ENCODE results near the gene GSTCD. TPM values are rescaled to one million over a fixed set of nuclear protein-coding genes. Genes with fewer than 3 reads are reported as not detected.

GSTCD gene
- total RNA-seq, 1 experiment from 2014 or later = 21.7 TPM

DNA sequence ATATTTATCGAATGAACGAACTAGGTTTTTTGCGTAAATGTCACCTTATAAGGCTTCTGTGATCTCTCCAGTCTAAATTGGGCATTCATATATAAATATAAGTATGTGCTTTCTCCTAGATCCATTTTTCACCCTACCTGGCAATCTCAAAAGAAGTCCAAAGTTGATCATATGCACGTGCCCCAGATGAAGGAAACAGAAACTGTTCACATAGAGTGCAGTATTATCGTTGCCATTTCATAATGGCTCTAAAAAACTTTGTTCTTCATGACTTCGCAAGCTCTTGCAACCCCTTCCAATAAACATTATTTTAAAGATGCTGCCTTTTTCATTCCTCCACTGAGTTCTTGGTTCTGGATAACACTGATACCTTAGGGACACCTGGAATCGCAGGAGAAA, 803 bp upstream of the GSTCD start:
- Mint-ChIP-seq H3K9me3 (no peaks in the 10 kb centered on the region), H3K27ac (peak overlapping the region; percentile 97), H3K4me1 (peaks cover 16% of the 10 kb centered on the region), H3K36me3 (no peaks in the 10 kb centered on the region), H3K4me3 (peak overlapping the region; percentile 97), H3K27me3 (ENCODE audit: low read depth) (no peaks in the 10 kb centered on the region)
- TF ChIP-seq, protein P1, sequence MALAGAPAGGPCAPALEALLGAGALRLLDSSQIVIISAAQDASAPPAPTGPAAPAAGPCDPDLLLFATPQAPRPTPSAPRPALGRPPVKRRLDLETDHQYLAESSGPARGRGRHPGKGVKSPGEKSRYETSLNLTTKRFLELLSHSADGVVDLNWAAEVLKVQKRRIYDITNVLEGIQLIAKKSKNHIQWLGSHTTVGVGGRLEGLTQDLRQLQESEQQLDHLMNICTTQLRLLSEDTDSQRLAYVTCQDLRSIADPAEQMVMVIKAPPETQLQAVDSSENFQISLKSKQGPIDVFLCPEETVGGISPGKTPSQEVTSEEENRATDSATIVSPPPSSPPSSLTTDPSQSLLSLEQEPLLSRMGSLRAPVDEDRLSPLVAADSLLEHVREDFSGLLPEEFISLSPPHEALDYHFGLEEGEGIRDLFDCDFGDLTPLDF (CRISPR knock-in tag; IDR thresholded peaks at IDR 0.05) = no peak
- TF ChIP-seq TP53 (CRISPR knock-in tag; IDR thresholded peaks at IDR 0.05) (no peak), NR3C1 (CRISPR knock-in tag; conservative IDR thresholded peaks at IDR 0.05; ENCODE audit: low read depth) (no peak), SP1 (CRISPR knock-in tag; conservative IDR thresholded peaks at IDR 0.05) (no peak), ZNF121 (CRISPR knock-in tag; IDR thresholded peaks at IDR 0.05) (no peak)
- TF ChIP-seq, protein P2, sequence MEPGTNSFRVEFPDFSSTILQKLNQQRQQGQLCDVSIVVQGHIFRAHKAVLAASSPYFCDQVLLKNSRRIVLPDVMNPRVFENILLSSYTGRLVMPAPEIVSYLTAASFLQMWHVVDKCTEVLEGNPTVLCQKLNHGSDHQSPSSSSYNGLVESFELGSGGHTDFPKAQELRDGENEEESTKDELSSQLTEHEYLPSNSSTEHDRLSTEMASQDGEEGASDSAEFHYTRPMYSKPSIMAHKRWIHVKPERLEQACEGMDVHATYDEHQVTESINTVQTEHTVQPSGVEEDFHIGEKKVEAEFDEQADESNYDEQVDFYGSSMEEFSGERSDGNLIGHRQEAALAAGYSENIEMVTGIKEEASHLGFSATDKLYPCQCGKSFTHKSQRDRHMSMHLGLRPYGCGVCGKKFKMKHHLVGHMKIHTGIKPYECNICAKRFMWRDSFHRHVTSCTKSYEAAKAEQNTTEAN (CRISPR knock-in tag; IDR thresholded peaks at IDR 0.05) = no peak
- POLR2A ChIA-PET = interaction anchor here (0.9 kb wide), 1 partner anchor 48 kb away, joined by 4 read pairs; no protein-coding TSS in a partner anchor
- DNase-seq (ENCODE audit: low spot score) = no peak
- CTCF ChIA-PET = no interaction called here
- no peak for ATAC-seq

DNA sequence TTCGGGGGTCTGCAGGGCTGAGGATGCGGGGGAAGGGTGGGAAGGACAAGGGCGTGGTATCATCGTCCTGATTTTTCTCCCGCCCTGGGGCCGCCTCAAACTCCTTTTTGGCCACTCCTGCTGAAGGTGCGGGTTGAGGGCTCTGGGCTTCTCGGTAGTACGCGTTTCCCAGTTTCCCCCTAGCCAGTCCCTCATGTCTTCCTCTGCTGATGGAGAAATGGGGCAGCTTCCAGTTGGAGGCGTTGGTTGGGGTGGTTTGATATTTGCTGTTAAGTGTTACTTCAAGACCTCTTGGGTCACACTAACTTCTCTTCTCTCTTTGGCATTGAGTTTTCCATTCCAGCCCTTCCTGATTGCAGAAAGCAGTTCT, 482 bp downstream of the GSTCD start:
- DNase-seq (ENCODE audit: low spot score) = no peak
- peak; percentile 65 for ATAC-seq
- peak overlapping the region; percentile 97 for H3K4me3 Mint-ChIP-seq
- POLR2A ChIA-PET = no interaction called here
- H3K9me3 Mint-ChIP-seq = no peaks in the 10 kb centered on the region
- peak overlapping the region; percentile 98 for H3K27ac Mint-ChIP-seq
- peaks cover 16% of the 10 kb centered on the region for H3K4me1 Mint-ChIP-seq
- no peaks in the 10 kb centered on the region for H3K27me3 Mint-ChIP-seq (ENCODE audit: low read depth)
- TF ChIP-seq, protein P3, sequence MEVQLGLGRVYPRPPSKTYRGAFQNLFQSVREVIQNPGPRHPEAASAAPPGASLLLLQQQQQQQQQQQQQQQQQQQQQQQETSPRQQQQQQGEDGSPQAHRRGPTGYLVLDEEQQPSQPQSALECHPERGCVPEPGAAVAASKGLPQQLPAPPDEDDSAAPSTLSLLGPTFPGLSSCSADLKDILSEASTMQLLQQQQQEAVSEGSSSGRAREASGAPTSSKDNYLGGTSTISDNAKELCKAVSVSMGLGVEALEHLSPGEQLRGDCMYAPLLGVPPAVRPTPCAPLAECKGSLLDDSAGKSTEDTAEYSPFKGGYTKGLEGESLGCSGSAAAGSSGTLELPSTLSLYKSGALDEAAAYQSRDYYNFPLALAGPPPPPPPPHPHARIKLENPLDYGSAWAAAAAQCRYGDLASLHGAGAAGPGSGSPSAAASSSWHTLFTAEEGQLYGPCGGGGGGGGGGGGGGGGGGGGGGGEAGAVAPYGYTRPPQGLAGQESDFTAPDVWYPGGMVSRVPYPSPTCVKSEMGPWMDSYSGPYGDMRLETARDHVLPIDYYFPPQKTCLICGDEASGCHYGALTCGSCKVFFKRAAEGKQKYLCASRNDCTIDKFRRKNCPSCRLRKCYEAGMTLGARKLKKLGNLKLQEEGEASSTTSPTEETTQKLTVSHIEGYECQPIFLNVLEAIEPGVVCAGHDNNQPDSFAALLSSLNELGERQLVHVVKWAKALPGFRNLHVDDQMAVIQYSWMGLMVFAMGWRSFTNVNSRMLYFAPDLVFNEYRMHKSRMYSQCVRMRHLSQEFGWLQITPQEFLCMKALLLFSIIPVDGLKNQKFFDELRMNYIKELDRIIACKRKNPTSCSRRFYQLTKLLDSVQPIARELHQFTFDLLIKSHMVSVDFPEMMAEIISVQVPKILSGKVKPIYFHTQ (CRISPR knock-in tag; IDR thresholded peaks at IDR 0.05) = no peak
- no peak for TF ChIP-seq CREM (CRISPR knock-in tag; IDR thresholded peaks at IDR 0.05)
- TF ChIP-seq JUN (CRISPR knock-in tag; IDR thresholded peaks at IDR 0.05) = no peak
- TF ChIP-seq, protein P4, sequence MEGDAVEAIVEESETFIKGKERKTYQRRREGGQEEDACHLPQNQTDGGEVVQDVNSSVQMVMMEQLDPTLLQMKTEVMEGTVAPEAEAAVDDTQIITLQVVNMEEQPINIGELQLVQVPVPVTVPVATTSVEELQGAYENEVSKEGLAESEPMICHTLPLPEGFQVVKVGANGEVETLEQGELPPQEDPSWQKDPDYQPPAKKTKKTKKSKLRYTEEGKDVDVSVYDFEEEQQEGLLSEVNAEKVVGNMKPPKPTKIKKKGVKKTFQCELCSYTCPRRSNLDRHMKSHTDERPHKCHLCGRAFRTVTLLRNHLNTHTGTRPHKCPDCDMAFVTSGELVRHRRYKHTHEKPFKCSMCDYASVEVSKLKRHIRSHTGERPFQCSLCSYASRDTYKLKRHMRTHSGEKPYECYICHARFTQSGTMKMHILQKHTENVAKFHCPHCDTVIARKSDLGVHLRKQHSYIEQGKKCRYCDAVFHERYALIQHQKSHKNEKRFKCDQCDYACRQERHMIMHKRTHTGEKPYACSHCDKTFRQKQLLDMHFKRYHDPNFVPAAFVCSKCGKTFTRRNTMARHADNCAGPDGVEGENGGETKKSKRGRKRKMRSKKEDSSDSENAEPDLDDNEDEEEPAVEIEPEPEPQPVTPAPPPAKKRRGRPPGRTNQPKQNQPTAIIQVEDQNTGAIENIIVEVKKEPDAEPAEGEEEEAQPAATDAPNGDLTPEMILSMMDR (IDR thresholded peaks at IDR 0.05) = no peak
- no peak for TF ChIP-seq GRHL2 (CRISPR knock-in tag; IDR thresholded peaks at IDR 0.05; ENCODE audit: insufficient replicate concordance, severe bottlenecking)
- no peak for TF ChIP-seq FOXK1 (CRISPR knock-in tag; IDR thresholded peaks at IDR 0.05)
- TF ChIP-seq ZNF671 (CRISPR knock-in tag; IDR thresholded peaks at IDR 0.05) = no peak
- TF ChIP-seq, protein P5, sequence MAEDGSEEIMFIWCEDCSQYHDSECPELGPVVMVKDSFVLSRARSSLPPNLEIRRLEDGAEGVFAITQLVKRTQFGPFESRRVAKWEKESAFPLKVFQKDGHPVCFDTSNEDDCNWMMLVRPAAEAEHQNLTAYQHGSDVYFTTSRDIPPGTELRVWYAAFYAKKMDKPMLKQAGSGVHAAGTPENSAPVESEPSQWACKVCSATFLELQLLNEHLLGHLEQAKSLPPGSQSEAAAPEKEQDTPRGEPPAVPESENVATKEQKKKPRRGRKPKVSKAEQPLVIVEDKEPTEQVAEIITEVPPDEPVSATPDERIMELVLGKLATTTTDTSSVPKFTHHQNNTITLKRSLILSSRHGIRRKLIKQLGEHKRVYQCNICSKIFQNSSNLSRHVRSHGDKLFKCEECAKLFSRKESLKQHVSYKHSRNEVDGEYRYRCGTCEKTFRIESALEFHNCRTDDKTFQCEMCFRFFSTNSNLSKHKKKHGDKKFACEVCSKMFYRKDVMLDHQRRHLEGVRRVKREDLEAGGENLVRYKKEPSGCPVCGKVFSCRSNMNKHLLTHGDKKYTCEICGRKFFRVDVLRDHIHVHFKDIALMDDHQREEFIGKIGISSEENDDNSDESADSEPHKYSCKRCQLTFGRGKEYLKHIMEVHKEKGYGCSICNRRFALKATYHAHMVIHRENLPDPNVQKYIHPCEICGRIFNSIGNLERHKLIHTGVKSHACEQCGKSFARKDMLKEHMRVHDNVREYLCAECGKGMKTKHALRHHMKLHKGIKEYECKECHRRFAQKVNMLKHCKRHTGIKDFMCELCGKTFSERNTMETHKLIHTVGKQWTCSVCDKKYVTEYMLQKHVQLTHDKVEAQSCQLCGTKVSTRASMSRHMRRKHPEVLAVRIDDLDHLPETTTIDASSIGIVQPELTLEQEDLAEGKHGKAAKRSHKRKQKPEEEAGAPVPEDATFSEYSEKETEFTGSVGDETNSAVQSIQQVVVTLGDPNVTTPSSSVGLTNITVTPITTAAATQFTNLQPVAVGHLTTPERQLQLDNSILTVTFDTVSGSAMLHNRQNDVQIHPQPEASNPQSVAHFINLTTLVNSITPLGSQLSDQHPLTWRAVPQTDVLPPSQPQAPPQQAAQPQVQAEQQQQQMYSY (CRISPR knock-in tag; IDR thresholded peaks at IDR 0.05) = no peak
- no peak for TF ChIP-seq ZNF263 (CRISPR knock-in tag; IDR thresholded peaks at IDR 0.05; ENCODE audit: low read depth)
- TF ChIP-seq TCF7 (CRISPR knock-in tag; IDR thresholded peaks at IDR 0.05; ENCODE audit: low read depth) = no peak
- TF ChIP-seq TP53 (CRISPR knock-in tag; IDR thresholded peaks at IDR 0.05) = no peak
- no peak for TF ChIP-seq TEAD4 (CRISPR knock-in tag; IDR thresholded peaks at IDR 0.05)
- TF ChIP-seq, protein P6, sequence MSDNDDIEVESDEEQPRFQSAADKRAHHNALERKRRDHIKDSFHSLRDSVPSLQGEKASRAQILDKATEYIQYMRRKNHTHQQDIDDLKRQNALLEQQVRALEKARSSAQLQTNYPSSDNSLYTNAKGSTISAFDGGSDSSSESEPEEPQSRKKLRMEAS (CRISPR knock-in tag; IDR thresholded peaks at IDR 0.05) = no peak
- TF ChIP-seq, protein P7, sequence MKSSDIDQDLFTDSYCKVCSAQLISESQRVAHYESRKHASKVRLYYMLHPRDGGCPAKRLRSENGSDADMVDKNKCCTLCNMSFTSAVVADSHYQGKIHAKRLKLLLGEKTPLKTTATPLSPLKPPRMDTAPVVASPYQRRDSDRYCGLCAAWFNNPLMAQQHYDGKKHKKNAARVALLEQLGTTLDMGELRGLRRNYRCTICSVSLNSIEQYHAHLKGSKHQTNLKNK (CRISPR knock-in tag; IDR thresholded peaks at IDR 0.05) = no peak
- TF ChIP-seq, protein P8, sequence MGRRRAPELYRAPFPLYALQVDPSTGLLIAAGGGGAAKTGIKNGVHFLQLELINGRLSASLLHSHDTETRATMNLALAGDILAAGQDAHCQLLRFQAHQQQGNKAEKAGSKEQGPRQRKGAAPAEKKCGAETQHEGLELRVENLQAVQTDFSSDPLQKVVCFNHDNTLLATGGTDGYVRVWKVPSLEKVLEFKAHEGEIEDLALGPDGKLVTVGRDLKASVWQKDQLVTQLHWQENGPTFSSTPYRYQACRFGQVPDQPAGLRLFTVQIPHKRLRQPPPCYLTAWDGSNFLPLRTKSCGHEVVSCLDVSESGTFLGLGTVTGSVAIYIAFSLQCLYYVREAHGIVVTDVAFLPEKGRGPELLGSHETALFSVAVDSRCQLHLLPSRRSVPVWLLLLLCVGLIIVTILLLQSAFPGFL (CRISPR knock-in tag; IDR thresholded peaks at IDR 0.05; ENCODE audit: borderline replicate concordance) = no peak
- no peak for TF ChIP-seq ZNF219 (CRISPR knock-in tag; IDR thresholded peaks at IDR 0.05; ENCODE audit: borderline replicate concordance)
- TF ChIP-seq, protein P9, sequence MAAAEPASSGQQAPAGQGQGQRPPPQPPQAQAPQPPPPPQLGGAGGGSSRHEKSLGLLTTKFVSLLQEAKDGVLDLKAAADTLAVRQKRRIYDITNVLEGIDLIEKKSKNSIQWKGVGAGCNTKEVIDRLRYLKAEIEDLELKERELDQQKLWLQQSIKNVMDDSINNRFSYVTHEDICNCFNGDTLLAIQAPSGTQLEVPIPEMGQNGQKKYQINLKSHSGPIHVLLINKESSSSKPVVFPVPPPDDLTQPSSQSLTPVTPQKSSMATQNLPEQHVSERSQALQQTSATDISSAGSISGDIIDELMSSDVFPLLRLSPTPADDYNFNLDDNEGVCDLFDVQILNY (CRISPR knock-in tag; IDR thresholded peaks at IDR 0.05) = no peak
- no peaks in the 10 kb centered on the region for H3K36me3 Mint-ChIP-seq
- CTCF ChIA-PET = no interaction called here

All from WTC11 (cell line).